ENCODE results near the gene COL11A2.

Gene COL11A2

GRCh38 chr6:33201935-33202334 is 9.7 kb upstream of the COL11A2 start:
- DNase-seq (ENCODE audit: extremely low read depth, insufficient read length): no peak
- no peaks in the 10 kb centered on the region for H3K27me3 ChIP-seq (replicated peaks; ENCODE audit: control insufficient read depth, insufficient read depth, low read length)
- no peak for TF ChIP-seq CTCF (IDR thresholded peaks at IDR 0.05; ENCODE audit: insufficient read depth, low read length, poor library complexity, severe bottlenecking)
- peak overlapping the region; percentile 97 for H3K4me3 ChIP-seq (replicated peaks; ENCODE audit: low read depth, low read length)
- peaks cover 17% of the 10 kb centered on the region for H3K36me3 ChIP-seq (ENCODE audit: control insufficient read depth, insufficient read depth, low read length)

- Histone ChIP-seq H3K4me3 (replicated peaks; ENCODE audit: low read depth, low read length) (peak overlapping the region; percentile 97), H3K36me3 (ENCODE audit: control insufficient read depth, insufficient read depth, low read length) (peaks cover 19% of the 10 kb centered on the region), H3K27me3 (replicated peaks; ENCODE audit: control insufficient read depth, insufficient read depth, low read length) (no peaks in the 10 kb centered on the region)
- no peak for DNase-seq (ENCODE audit: extremely low read depth, insufficient read length)
- TF ChIP-seq CTCF (IDR thresholded peaks at IDR 0.05; ENCODE audit: insufficient read depth, low read length, poor library complexity, severe bottlenecking): peak; percentile 11
Observed at GRCh38 chr6:33201147-33201545, 8.9 kb upstream of the COL11A2 start.

GRCh38 chr6:33200219-33201146 is 8.2 kb upstream of the COL11A2 start, which contains the start of the genes RXRB and SLC39A7:
TSS of gene RXRB (minus strand) at chr6:33200665. CDS start at chr6:33200476, 189 bp downstream.
TSS of gene SLC39A7 (plus strand) at chr6:33200867. CDS start at chr6:33201246, 379 bp downstream.
- Histone ChIP-seq H3K4me3 (replicated peaks; ENCODE audit: low read depth, low read length) (peak within 1 kb of the TSS; percentile 97), H3K27me3 (replicated peaks; ENCODE audit: control insufficient read depth, insufficient read depth, low read length) (no peaks in the 10 kb centered on the region), H3K36me3 (ENCODE audit: control insufficient read depth, insufficient read depth, low read length) (peaks cover 20% of the 10 kb centered on the region)
- TF ChIP-seq CTCF (IDR thresholded peaks at IDR 0.05; ENCODE audit: insufficient read depth, low read length, poor library complexity, severe bottlenecking): no peak
- DNase-seq (ENCODE audit: extremely low read depth, insufficient read length): peak; percentile 95

GRCh38 chr6:33199687-33200218 is 7.5 kb upstream of the COL11A2 start:
- peak; percentile 87 for DNase-seq (ENCODE audit: extremely low read depth, insufficient read length)
- Histone ChIP-seq H3K27me3 (replicated peaks; ENCODE audit: control insufficient read depth, insufficient read depth, low read length) (no peaks in the 10 kb centered on the region), H3K36me3 (ENCODE audit: control insufficient read depth, insufficient read depth, low read length) (peaks cover 24% of the 10 kb centered on the region), H3K4me3 (replicated peaks; ENCODE audit: low read depth, low read length) (peak overlapping the region; percentile 97)
- no peak for TF ChIP-seq CTCF (IDR thresholded peaks at IDR 0.05; ENCODE audit: insufficient read depth, low read length, poor library complexity, severe bottlenecking)

- no peak for TF ChIP-seq CTCF (IDR thresholded peaks at IDR 0.05; ENCODE audit: insufficient read depth, low read length, poor library complexity, severe bottlenecking)
- no peaks in the 10 kb centered on the region for H3K27me3 ChIP-seq (replicated peaks; ENCODE audit: control insufficient read depth, insufficient read depth, low read length)
- DNase-seq (ENCODE audit: extremely low read depth, insufficient read length): no peak
- peaks cover 30% of the 10 kb centered on the region for H3K36me3 ChIP-seq (ENCODE audit: control insufficient read depth, insufficient read depth, low read length)
- peak overlapping the region; percentile 97 for H3K4me3 ChIP-seq (replicated peaks; ENCODE audit: low read depth, low read length)
Observed at GRCh38 chr6:33198853-33199436, 6.7 kb upstream of the COL11A2 start.
